SIG-M5 (cell line): Measurements from ENCODE around the gene ZBTB39.
"Not testable (repeated sequence)": the region's sequence is repeated elsewhere in the genome, so short reads cannot be mapped to it uniquely, and the experiment has no call there.

Experiments
- DNase-seq: peaks from one replicate; lab custom pipeline; 2025; lab: John Stamatoyannopoulos, UW

The ZBTB39 gene

GRCh38 chr12:56999456-56999855, 6.9 kb downstream of the ZBTB39 start:
- DNase-seq, result no peak

DNA sequence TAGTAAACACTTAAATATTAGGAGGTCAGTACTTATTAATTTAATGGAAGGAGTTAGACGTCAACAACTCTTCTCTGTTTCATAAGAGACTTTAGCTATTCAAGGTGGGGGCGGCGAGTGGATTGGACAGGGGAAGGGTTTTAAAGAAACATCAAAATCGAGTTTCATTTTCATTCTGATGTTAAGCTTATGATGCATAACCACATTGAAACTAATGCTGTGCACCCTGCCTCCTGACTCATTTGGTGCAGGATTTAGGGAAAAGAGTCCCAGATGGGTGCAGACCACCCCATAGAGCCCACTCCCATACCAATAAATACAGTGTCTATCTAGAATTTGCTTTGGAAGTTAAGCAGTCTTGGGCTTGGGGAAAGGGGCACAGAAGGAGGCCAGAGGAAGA, 7.4 kb downstream of the ZBTB39 start:
- DNase-seq, result no peak

- DNase-seq, result no peak
Measured at GRCh38 chr12:56998316-56998715, 8.0 kb downstream of the ZBTB39 start.

- no peak for DNase-seq
Measured at GRCh38 chr12:56996793-56997545, 9.4 kb downstream of the ZBTB39 start.

DNA sequence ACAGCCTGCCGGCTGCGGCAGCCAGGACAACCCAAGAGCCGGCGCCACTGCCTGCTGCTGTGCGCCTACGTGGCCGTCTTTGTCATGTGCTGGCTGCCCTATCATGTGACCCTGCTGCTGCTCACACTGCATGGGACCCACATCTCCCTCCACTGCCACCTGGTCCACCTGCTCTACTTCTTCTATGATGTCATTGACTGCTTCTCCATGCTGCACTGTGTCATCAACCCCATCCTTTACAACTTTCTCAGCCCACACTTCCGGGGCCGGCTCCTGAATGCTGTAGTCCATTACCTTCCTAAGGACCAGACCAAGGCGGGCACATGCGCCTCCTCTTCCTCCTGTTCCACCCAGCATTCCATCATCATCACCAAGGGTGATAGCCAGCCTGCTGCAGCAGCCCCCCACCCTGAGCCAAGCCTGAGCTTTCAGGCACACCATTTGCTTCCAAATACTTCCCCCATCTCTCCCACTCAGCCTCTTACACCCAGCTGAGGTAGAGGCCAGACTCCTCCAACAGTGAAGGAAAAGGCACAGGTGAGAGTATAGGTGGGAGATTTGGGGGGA, 10.3 kb downstream of the ZBTB39 start:
- DNase-seq, result no peak

- DNase-seq, result no peak
Measured at GRCh38 chr12:56995201-56995929, 11.0 kb downstream of the ZBTB39 start.

- DNase-seq, result no peak
Measured at GRCh38 chr12:56994231-56994746, 12.1 kb downstream of the ZBTB39 start.

- DNase-seq, result no peak
Measured at GRCh38 chr12:56993346-56993745, 13.0 kb downstream of the ZBTB39 start.

DNA sequence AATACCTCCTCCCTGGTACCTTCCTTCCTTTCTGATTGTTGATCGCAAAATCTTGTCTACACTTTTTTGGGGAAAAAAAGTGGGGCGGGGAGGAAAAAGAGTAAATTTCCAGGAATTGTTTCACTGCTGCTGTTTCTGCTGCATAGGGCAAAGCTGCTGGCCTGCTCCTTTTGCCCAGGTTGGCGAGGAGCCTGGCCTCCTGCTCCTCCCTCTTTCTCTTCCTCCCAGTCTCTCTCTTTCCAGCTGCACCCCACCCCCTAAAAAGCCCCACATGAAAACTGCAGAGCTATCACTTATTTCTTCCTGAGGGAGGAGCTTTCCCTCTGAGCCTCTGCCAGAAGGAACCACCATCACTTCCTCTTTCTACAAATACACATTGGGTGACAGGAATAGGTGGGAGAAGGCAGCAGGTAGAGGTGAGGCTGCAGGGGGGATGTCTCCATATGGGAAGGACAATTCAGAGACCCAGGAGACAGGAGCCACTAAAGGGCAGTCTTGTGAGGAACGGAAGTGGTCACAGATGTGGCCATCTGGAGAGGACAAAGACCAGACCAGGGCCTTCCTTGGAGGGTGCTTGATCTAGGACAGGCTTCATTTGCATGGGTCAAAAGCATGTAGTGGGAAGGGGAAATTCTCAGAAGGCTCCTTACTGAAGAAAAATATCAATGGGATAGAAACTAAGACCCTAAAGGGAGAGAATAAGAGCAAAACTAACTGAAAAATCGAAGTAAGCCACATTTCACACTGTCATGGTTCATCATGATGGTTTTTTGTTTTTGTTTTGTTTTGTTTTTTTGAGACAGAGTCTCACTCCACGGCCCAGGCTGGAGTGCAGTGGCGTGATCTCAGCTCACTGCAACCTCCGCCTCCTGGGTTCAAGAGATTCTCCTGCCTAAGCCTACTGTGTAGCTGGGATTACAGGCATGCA, 14.8 kb downstream of the ZBTB39 start:
- DNase-seq, result no peak

DNA sequence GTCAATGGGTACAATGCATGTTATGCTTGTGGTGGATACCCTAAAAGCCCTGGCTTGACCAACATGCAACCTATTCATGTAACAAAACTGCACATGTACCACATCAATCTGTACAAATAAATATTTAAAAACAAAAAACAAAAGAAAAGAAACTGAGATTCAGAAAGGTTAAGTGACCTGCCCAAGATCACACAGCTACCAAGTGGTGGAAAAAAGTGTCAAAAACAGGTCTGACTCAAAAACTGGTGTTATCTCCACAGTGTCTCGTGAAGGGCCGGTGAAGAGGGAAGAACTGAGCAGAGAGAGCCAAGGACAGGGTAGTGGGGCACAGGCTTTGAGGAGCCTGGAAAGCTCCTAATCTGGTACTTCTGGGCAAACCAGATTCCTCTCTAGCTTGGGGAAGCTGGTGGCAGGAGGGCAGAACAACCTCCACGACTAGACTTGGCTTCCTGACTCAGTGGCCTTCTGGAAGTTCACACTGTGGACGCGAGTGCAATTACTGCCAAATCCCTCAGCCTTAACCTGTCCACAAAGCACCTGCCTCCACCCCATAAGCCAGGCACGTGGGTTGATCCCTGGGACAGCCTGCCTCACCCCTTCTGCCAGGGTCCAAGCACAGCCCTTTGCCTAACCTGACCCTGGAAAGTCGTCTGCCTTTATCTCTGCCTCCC, 15.6 kb downstream of the ZBTB39 start:
- DNase-seq, result no peak

DNA sequence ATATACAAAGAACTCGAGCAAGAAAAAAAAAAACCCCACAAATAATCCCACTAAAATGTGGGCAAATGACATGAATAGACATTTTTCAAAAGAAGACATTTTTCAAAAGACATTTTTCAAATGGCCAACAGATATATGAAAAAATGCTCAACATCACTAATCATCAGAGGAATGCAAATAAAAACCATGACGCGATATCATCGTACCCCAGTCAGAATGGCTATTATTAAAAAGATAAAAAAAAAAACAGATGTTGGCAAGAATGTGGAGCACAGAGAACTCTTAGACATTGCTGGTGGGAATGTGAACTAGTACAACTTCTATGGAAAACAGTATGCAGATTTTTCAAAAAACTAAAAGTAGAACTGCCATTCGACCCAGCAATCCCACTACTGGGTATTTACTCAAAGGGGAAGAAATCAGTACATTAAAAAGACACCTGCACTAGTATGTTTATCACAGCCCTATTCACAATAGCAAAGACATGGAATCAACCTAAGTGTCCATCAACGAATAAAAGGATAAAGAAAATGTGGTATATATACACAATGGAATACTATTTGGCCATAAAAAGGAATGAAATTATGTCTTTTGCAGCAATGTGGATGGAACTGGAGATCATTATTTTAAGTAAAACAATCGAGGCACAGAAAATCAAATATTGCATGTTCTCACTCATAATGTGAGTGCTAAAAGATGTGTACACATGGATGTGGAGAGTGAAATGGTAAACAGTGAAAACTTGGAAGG, 16.3 kb downstream of the ZBTB39 start:
- no peak for DNase-seq

- DNase-seq, result peak; percentile 51
Measured at GRCh38 chr12:56988207-56988739, 18.1 kb downstream of the ZBTB39 start.

- DNase-seq, result no peak
Measured at GRCh38 chr12:56987551-56988053, 18.7 kb downstream of the ZBTB39 start.

- DNase-seq, result no peak
Measured at GRCh38 chr12:56987011-56987410, 19.3 kb downstream of the ZBTB39 start.

DNA sequence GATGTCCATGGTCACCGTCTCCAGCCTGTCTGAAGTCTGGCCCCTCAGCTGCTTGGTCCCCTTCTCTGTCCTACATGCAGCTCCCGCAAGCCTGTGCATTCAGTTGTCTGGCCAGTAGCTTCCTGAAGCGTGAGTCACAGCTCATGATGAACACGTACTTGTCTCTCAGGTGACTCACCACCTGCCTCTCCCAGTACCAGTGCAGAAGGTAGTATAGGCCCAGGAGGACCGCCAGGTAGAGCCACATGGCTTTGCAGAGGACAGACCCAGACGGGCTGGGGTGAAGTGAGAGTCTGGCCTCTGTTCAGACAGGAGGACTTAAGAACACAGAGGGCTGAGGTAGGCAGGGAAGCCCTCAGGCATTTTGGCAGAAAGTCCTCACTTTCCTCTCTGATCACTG, 20.6 kb downstream of the ZBTB39 start:
- DNase-seq, result not testable (repeated sequence)

DNA sequence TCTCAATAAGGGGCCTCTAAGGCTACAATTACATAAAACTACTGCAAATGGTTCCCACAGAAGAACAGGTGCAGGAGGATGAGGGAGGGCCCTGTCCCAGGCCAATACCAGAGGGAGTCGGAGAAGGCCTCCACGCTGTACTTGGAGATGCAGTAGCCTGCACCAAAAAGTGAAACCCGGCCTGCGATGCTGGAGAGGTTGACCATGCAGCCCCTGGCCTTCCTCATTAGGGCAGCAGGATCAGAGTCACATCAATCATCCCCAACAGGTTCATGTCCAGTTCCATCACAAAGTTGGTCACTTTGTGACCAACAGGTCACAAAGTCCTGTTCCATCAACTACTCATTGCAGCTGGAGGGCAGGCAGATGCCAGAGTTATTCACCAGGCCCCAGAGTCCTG, 23.0 kb downstream of the ZBTB39 start:
- DNase-seq, result no peak

GRCh38 chr12:56982578-56983236, 23.6 kb downstream of the ZBTB39 start:
- DNase-seq, result not testable (repeated sequence)

GRCh38 chr12:56980941-56981530, 25.3 kb downstream of the ZBTB39 start:
- DNase-seq, result no peak

- DNase-seq, result no peak
Measured at GRCh38 chr12:56980268-56980667, 26.1 kb downstream of the ZBTB39 start.
